GF-D8 (cell line): Measurements from ENCODE around the gene TYMP.

Experiments used
- DNase-seq: peaks from one replicate; lab custom pipeline; 2025; lab: John Stamatoyannopoulos, UW

The TYMP gene

GRCh38 chr22:50505276-50505775 lies 24.5 kb downstream of the TYMP start:
- DNase-seq = no peak

- no peak for DNase-seq
Observed at GRCh38 chr22:50504369-50505211, 25.2 kb downstream of the TYMP start.

- DNase-seq = no peak
Observed at GRCh38 chr22:50503475-50504145, 26.2 kb downstream of the TYMP start.

GRCh38 chr22:50502628-50503474 lies 27.0 kb downstream of the TYMP start:
- DNase-seq = no peak

GRCh38 chr22:50502096-50502495 lies 27.7 kb downstream of the TYMP start:
- DNase-seq = no peak

- no peak for DNase-seq
Observed at GRCh38 chr22:50500452-50500851, 29.4 kb downstream of the TYMP start.

GRCh38 chr22:50498322-50498890 lies 31.4 kb downstream of the TYMP start:
- DNase-seq = peak; percentile 8

- DNase-seq = no peak
Observed at GRCh38 chr22:50497093-50497492, 32.7 kb downstream of the TYMP start.

- DNase-seq = peak; percentile 86
Observed at GRCh38 chr22:50490531-50491308, 39.1 kb downstream of the TYMP start.

- DNase-seq = no peak
Observed at GRCh38 chr22:50489363-50490243, 40.2 kb downstream of the TYMP start.

- DNase-seq = no peak
Observed at GRCh38 chr22:50488886-50489285, 40.9 kb downstream of the TYMP start.

GRCh38 chr22:50488006-50488677 lies 41.7 kb downstream of the TYMP start:
- no peak for DNase-seq

- DNase-seq = no peak
Observed at GRCh38 chr22:50487290-50488005, 42.4 kb downstream of the TYMP start.

- no peak for DNase-seq
Observed at GRCh38 chr22:50486561-50487289, 43.1 kb downstream of the TYMP start, which contains the start of gene MIOX. Gene MIOX (plus strand): TSS chr22:50486859. CDS start chr22:50486898, 39 bp downstream.

GRCh38 chr22:50485221-50486131 lies 44.3 kb downstream of the TYMP start:
- DNase-seq = no peak

GRCh38 chr22:50483977-50484853 lies 45.6 kb downstream of the TYMP start:
- DNase-seq = no peak
